Epithelial cell of alveolus of lung (primary cell): ENCODE measurements around the gene SFTPA1. TPM values are rescaled to one million over a fixed set of nuclear protein-coding genes. Genes with fewer than 3 reads are reported as not detected.

Source experiments
- total RNA-seq: library from RNA; depleted of rRNA; stranded (reverse); fragments of >200 nt; gene quantifications from 2 replicates; pipeline ENCODE4 v1.2.1, GENCODE V29; 2015

SFTPA1 gene
- not detected in 2 replicates for total RNA-seq

GRCh38 chr10:79610601-79611191, at the start of gene SFTPA1:
Gene SFTPA1 (plus strand): TSS chr10:79610939. CDS start chr10:79611826, 887 bp downstream.

Other genes starting within 250 kb of the SFTPA1 start
- 25.0 and 59.2 TPM in 2 replicates for gene ZCCHC24, start 165.3 kb upstream of the SFTPA1 start, total RNA-seq
- gene EIF5AL1, start 98.4 kb upstream of the SFTPA1 start, total RNA-seq, result 0.32 and 0.65 TPM in 2 replicates
- not detected in 2 replicates for gene SFTPA2, start 50.5 kb upstream of the SFTPA1 start, total RNA-seq
- 0.39 and 1.8 TPM in 2 replicates for gene NUTM2B, start 92.3 kb downstream of the SFTPA1 start, total RNA-seq
- gene NUTM2E, start 215.8 kb downstream of the SFTPA1 start, total RNA-seq, result 0.13 TPM in 1 of 2 replicates, not detected in the other